GM04503 (cell line): ENCODE results near the gene DCXR.

Experiments
- DNase-seq: peaks from one replicate; pipeline ENCODE4 v3.0.0-alpha.2; 2012; ENCODE audit warnings: low read depth

The DCXR gene

GRCh38 chr17:82072827-82073226 is 35.3 kb upstream of the DCXR start:
- DNase-seq, result no peak

GRCh38 chr17:82070611-82071010 is 33.1 kb upstream of the DCXR start:
- DNase-seq, result no peak

GRCh38 chr17:82065638-82066303 is 28.3 kb upstream of the DCXR start, which contains the start of gene DUS1L:
Gene DUS1L (minus strand): TSS chr17:82065804. CDS start chr17:82065059, 745 bp downstream.
- DNase-seq, result no peak

GRCh38 chr17:82065193-82065637 is 27.7 kb upstream of the DCXR start:
- DNase-seq, result no peak

DNA sequence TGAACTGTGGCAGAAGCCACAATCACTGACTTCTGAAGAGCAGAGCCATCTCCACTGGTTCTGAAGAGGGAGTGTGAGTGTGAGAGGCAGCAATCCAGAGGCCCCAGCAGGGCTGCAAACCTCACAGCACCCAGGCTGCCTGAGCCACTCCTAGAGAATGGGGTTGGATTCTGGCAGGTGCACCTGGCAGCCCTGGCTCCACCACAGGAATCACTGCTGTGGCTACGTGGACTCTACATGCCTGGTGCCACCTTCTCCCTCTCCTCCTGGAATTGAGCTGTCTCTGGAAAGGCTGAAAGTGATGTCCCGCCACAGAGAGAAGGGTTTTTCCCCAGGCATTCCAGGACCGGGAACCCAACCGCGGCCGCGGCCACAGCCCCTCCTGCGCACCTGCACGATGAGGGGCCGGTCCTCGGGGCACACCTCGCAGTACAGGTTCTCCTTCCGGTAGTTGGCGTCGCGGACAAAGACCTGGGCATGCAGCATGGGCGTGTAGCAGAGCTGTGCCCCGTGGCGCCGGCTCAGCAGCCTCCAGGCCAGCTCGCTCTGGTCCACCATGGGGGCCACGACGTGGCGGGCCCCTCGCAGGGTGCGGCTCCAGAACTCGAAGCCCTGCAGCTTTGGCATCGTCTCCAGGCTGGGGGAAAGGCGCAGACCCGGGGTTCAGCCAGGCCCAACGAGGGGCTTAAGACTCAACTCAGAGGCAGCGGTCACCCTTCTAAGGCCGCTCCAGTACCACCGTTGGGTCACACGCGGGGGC is 27.1 kb upstream of the DCXR start:
- no peak for DNase-seq

DNA sequence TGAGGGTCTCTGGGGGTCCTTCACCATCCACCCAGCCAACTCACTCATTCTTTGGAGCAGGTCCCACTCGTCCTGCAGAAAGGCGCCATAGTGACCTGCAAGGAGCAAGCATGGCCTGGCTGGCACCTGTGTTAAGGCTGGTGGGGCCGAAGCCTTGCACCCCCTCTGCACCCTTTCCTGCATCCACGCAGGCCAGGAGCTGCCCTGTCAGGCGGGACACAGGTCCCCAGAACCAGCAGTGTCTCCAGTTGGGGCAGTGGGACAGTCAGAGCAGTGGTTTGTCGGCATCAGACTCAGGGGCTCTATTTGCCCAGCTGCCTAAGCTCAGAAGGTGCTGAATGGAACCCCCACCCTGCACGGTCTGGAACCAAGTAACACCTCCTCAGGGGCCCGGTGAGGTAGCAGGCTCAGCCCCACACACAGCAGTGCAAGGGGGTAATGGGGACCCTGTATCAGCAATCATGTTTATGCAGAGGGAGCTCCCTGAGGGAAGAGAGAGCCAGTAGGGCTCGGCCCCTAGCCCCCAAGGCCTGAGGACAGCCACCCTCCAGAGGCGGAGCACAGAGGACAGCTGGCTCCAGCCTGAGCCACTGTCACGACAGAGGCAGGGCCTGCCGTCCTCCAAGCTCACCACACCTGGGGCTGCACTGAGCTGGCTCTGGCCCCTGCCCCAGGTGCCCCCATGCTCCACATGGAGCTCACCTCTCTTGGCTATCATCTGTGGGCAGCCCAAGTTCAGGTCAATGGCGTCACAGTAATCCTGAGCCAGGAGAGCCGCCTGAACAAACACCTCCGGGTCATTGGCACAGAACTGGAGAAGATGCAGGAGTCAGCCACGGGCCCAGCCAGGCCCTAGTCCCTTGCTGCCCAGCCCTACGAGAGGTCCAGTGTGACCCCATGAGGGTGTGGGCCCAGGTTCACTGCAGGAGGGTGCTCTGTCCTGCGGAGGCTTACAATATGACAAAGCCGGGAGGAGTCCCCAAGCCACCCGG is 26.2 kb upstream of the DCXR start:
- no peak for DNase-seq

DNA sequence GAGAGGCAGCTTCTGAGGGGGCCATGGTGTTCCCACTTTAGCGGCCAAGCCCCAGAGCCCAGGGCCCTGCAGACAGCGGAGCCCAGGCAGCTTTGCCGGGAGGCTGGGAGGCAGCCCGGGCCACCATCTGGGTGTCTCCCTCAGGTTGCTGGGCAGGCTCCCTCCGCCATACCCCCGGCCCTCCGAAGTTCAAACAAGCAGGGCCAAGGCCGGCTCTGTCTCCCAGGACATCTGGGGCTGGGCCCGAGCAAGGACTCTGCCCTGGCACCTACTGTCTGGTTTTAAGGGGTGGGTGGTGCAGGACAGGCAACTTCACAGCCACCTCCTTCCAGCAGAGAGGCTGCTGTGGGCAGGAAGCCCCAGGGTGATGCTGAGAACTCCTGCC is 25.5 kb upstream of the DCXR start:
- no peak for DNase-seq

DNA sequence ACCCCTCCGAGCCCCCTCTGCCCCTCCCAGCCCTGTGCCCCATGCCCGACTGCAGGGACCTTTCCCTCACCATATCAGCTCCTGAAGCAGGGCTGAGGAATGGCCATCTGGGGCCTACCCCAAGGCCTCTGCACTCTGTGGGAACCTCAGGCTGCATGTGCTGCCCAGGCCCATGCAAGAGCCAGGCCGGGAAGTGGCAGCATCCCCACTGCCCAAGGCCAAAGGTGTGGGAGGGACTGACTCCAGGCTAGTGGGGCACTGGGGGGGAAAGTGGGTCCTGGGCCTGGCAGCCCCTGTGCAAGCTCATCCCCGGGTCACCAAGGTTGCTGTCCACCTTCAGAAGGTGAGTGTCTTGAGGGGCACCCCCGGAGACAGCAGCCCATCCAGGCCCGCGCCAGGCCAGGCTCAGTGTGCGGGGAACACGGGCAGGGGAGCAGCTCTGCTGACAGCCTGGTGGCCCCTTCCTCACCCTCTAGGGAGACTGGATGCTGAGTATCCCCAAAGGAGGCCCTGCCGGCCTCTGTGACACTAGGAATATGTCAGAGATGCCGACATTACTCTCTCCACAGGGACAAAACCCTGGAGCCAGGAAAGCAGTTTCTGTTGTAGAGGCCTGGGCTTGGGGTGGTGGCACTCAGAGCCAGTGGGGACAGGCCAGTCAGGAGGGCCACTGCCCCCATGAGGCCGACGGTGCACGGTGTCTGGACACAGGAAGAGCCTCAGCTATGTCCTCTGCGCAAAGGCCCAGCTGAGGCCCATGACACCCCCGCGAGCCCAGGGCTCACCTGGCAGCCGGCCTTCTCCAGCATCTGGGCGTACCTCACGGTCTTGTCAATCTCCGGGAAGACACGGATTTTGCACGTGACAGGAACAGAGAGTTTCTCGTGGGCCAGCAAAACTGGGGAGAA is 24.8 kb upstream of the DCXR start:
- DNase-seq, result no peak

DNA sequence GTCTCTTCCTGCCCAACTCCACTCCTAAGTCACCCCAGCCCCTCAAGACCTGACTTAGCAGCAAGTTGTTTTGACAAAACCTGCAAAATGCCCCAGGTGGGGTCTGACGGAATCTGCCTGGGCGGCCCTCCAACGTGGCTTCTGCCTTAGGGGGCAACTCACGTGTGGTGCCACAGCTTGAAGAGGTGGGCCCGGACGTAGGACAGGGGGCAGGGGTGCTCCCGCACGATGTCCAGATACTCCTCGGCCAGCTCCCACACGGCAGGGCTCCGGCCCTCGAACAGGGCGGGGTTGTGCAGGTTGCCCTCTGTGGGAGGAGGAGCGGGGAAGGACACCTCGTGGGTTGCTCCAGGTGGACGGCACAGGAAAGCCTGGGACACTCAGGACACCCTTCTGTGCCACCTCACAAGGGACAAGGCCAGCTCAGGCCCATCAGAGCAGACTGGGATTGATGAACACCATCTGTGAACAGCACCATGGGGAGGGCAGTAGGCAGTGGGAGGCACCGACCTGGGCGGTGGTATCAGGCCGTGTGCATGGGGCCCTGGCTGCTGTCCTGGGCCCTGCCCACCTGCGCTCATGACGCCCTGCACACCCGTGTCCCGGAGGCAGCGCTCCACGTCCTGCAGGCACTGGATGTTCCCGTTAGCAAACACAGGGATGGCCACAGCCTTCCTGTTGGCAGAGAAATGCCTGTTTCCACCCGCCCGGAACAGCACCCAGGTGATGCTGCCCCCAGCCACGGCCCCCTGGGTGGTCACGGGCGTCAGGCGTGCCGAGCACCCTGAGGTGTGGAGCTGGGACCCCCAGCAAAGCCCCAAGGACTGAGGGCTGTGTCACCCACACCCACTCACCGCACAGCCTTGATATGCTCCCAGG is 23.8 kb upstream of the DCXR start:
- DNase-seq, result no peak

DNA sequence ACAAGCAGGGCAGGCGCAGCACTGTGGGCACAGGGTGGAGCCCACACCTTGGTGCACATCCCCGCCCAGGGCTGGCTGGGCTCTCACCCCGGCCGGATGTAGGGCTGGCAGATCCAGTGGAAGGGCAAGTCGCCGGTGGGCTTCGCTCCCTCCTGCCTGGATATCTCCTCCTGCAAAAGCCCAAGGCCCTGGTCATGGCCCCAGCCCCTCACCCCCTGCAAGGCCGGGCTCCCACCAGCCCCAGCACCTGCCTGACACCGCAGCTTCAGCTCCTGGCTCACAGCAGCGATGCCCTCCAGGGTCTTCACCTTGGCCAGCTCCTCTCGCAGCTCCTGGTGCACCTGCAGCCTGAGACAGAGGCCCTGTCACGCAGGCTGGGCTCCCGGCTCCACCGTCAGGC is 23.1 kb upstream of the DCXR start:
- DNase-seq, result no peak

GRCh38 chr17:82060001-82060380 is 22.5 kb upstream of the DCXR start:
- no peak for DNase-seq

DNA sequence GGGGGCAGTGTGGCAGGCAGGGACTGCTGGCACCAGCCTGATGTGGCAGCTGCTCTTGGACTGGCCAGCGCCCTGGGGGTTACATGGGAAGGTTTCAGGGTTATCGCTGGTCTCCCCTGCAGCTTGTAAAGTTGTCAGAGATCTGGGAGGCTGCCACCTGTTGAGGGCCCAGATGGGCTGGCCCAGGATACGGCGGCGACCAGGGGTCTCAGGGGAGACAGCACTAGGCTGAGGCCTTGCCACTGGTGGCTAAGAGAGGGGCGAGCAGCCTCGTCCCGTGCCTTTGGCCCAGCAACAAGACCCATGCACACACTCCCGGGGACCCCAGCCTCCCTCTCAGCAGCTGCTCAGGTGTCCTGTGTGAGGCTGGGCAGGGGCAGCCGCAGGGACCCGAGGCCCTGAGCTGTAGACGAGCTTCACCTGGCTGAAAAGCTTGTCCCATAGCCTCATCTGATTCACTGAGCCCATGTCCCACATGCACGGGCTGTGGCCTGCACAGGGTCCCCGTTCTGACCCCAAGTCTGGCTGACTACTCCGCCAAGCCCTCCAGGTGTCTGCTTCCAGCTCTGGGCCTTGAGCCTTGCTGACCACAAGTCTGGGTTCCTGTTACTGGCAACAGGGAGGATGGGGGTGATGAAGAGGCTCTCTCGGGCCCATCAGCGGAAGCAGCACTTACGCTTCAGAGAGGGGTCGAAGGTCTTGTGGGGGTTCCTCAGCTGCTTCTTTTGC is 21.9 kb upstream of the DCXR start:
- no peak for DNase-seq

DNA sequence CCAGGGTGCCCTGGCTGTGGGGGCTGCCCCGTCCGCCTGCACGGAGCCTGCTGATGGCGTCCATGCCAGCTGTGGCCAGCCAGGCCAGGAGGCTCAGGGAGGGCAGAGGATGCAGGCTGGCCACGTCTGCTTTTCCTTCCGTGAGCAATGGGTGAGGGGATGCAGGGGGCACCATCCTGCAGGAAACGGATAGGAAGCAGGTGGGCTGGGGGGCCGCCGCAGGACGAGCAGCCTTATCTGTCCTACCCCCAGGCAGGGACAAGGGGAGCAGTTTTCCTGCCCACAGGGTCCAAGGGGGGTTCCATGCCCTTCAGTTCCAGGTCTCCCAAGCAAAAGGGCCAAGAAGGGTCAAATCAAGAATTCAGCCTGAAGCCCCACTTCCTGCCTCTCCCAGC is 21.4 kb upstream of the DCXR start:
- no peak for DNase-seq

- no peak for DNase-seq
Measured at GRCh38 chr17:82058230-82058854, 20.8 kb upstream of the DCXR start.

- DNase-seq, result no peak
Measured at GRCh38 chr17:82056729-82057621, 19.5 kb upstream of the DCXR start.

DNA sequence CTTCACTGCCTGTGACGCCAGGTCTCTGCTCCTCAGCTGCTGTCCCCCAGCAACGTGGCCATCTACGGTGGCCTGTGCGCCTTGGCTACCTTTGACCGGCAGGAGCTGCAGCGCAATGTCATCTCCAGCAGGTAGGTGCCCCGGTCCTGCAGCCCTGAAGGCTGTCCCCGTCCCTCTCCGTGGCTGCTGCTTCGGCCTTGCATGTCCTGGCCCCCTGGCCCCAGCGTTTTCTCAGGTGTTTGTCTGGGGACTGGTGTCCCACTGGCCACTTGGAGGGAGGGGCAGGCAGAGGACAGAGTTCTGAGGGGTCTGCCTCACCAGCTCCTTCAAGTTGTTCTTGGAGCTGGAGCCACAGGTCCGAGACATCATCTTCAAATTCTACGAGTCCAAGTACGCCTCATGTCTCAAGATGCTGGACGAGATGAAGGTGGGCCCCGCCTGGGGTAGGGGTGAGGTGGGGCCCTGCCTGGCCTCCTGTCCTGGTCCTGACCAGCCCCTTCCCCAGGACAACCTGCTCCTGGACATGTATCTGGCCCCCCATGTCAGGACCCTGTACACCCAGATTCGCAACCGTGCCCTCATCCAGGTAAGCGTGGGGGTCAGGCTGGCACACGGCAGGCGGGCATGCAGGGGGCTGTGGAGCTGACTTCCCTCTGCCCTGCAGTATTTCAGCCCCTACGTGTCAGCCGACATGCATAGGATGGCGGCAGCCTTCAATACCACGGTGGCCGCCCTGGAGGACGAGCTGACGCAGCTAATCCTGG is 18.6 kb upstream of the DCXR start:
- DNase-seq, result no peak
